ENCODE results near the gene TESPA1. TPM values are rescaled to one million over a fixed set of nuclear protein-coding genes. Genes with fewer than 3 reads are reported as not detected.

TESPA1 gene, protein sequence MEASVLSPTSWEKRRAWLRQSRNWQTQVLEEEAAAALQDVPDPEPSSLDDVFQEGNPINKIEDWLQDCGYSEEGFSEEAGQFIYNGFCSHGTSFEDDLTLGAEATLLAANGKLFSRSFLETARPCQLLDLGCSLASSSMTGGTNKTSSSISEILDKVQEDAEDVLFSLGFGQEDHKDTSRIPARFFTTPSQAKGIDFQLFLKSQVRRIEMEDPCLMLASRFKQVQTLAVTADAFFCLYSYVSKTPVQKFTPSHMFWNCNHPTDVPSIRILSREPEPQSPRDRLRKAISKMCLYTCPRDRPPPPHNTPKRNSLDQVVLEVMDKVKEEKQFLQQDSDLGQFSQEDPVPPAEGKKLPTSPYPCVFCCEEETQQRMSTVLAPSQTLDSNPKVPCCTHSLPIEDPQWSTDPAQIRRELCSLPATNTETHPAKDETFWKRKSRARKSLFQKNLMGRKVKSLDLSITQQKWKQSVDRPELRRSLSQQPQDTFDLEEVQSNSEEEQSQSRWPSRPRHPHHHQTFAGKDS
- not detected in 2 replicates for total RNA-seq (2014; rRNA removed; shearing (Covaris generic))

DNA sequence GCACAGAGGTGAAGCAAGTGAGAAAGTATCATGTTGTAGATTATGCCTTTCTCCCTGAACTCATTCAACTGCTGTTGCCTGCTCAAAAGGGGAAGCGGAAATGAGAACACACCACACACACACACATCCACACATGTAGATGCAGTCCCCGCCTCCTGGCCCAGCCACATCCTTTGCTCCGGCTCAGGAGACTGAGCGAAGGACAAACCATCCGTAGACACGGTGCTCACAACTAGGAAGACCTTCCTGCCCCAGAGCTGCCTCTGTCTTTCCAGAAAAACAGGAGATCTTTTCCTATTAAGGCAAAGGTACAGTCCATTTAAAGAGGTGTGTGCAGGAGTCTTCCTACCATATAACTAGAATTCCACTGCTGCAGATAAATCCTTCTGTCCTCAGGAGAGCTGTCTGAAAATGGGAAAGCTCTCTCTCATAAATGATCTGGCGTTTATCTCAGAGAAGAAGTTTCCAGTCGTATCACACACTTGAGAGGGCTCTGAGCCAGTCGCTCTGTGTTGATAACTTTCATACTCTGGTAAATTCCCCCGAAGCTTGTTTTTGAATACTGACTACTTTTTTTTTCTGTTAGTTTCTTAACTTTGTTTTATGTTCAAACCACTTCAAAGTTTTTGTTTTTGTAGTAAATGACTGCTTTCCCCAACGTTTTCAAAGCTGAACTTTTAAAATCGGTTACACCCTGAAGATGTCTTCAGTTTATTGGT is at the start of gene TESPA1:
TSS of gene TESPA1 (minus strand) at position 105 of the 719 bp plus-strand sequence. CDS start 10,200 bp downstream, outside the sequence.

DNA sequence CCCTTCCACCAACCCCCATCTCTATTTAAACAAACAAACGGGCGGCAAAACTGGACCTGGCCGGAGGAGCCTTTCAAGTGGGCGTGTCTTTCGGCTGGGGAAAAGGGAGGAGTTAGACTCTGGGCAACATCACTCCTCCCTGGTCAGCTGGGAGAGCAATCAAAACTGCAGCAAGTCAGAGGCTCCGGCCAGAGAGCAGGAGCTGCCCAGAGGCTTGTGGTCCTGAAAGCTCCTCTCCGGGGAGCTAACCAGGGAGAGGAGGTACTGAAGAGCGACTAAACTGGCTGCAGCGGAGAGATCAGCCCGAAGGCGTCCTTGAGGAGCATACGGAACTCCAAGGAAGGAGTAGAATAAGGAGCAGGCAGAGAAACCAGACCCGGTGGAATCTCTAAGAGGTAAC is 35.2 kb upstream of the TESPA1 start, which contains the start of gene NEUROD4:
TSS of gene NEUROD4 (plus strand) at position 191 of the 400 bp plus-strand sequence. CDS start 6,466 bp downstream, outside the sequence.

Other genes starting within 250 kb of the TESPA1 start
- not detected in 2 replicates for gene MUCL1, start 130.2 kb downstream of the TESPA1 start, total RNA-seq (2014; rRNA removed; shearing (Covaris generic))
- not detected in 2 replicates for gene NEUROD4, start 35.2 kb upstream of the TESPA1 start, total RNA-seq (2014; rRNA removed; shearing (Covaris generic))
- gene OR9K2, start 141.6 kb upstream of the TESPA1 start, total RNA-seq (2014; rRNA removed; shearing (Covaris generic)), result not detected in 2 replicates
- not detected in 2 replicates for gene OR10A7, start 236.3 kb upstream of the TESPA1 start, total RNA-seq (2014; rRNA removed; shearing (Covaris generic))

All from A375 (cell line).